Activated CD4-positive, alpha-beta T cell treated with anti-CD3 and anti-CD28 coated beads for 1 hour (primary cell): Measurements from ENCODE around the gene ZSCAN26.

Experiments used
- DNase-seq: peaks from one replicate; pipeline ENCODE4 v3.0.0-alpha.2; 2020

ZSCAN26 gene

GRCh38 chr6:28323813-28324424, 57.0 kb downstream of the ZSCAN26 start:
- DNase-seq, result no peak

GRCh38 chr6:28326371-28326948, 59.5 kb downstream of the ZSCAN26 start:
- no peak for DNase-seq
